B cell (primary cell): Measurements from ENCODE around the gene BACH2.

Experiments used
- CTCF ChIP-seq: fragments of 200-600 bp; IDR thresholded peaks from one replicate; pipeline ENCODE4 v1.8.0; 2022; ENCODE audit warnings: antibody characterized with exemption, mild to moderate bottlenecking
- EZH2 ChIP-seq: IDR thresholded peaks from 2 replicates; pipeline ENCODE4 v1.6.1; 2012; ENCODE audit warnings: borderline replicate concordance, low read depth, mild to moderate bottlenecking, moderate library complexity, low read length; ENCODE audit not compliant: insufficient read depth, poor library complexity, severe bottlenecking

GRCh38 chr6:90186026-90186425, 110.6 kb downstream of the BACH2 start:
- TF ChIP-seq CTCF, result no peak
- TF ChIP-seq EZH2, result no peak
